HG03039 (cell line): Measurements from ENCODE around the gene RCSD1.
"Not testable (repeated sequence)": the region's sequence is repeated elsewhere in the genome, so short reads cannot be mapped to it uniquely, and the experiment has no call there.

Experiments used
- ATAC-seq: cut with Tn5 transposase; IDR thresholded peaks from one replicate; pipeline ENCODE4 v1.9.1; 2021; ENCODE audit warnings: mild to moderate bottlenecking, moderate library complexity; ENCODE audit not compliant: unreplicated experiment

RCSD1 gene

DNA sequence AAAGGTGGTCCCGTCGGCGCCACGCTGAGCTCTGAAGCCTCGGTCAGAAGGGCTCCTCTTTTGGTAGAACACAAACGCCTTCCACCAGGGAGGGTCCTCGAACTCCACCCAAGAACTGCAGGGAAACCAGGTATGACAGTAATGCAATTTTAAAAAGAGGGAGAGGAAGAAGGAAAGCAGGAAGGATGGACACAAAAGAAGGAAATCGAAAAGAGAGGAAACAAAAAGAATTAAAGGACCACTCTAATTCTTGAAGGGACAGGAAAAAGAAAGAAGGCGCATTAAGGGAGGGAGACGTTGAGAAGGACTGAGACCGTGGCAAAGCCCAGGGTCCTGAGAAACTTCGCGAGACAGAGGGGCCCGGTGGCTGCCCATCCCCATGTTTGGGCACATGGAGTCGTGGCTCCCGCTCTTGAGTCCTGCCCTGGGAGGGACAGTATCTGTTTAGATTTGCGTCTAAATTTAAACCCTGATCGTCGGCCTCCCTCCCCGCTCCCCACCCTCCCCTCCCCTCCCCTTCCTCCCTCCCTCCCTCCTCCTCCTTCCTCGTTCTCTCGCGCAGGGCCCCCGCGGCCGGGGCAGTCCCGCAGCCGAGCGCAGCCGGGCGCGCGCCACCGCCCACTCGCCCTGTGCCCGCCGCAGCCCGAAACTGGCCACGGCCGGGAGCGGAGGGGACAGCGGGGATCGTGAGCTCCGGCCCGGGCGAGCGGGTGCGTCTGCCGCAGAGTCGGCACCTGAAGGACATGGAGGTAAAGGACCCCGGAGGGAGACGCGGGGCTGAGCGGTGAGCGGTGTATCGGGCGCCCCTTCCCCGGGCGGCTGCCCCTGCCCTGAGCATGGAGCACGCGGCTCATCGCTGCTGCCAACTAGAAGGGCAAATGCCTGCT lies at the start of gene RCSD1:
RCSD1 (plus strand) TSS at position 552 of the 887 bp plus-strand sequence; CDS start at position 744, 192 bp downstream.
- no peak for ATAC-seq

GRCh38 chr1:167582064-167582463 lies 48.0 kb upstream of the RCSD1 start:
- no peak for ATAC-seq

DNA sequence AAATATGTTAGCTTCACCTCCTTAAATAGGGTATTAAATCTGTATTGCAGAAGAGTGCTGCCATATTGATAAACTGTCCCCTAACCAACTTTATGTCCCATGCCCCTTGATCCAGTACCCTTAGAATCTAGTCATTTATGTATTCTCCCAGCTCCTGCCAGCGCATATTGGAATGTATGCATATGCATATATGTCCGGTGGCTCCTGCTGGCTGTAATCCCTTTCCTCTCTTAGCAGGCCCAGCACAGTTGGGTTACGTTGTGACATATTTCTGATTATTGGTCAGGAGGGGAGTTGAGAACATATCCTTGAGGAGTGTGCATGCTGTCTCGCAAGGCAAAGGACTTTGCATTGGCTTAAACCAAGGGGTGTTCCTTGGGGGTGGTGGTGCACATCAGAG lies 47.3 kb upstream of the RCSD1 start:
- ATAC-seq: no peak

DNA sequence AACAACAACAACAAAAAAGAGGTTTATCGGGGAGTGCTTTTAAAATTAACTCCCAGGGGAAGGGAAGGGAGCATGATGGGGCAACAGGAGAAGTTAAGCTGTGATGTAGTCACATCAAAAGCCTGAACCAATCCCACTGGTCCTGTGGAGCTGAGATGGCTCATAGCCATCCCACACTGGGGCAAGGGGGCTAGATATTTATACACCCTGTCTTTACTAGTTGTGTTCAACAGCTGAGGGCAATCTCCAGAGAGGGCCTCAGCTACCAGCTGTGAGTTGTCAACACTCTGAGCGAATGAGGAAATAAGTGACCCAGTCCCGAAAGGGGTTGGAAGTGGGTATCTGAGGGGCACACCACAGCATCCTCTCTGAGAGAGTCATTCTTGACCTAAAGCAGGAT lies 45.5 kb upstream of the RCSD1 start:
- ATAC-seq: no peak

DNA sequence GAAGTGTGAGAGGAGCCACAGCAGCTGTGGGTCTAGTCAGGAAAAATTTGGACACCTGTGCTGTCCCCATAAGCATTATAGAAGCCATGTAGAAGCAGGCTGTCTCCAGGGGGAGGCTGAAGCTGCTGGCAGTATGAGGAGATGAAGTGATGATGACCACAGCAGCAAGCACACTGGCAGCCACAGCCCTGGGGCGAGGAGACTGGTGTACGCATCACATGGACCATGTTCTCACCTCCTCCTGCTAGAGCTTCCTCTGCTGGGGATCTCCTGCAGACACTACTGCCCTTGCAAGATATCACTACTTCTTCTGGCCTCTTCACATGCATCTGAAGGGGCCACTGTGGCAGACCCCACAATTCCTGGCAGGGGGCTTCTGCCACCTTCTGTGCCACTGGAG lies 42.7 kb upstream of the RCSD1 start:
- no peak for ATAC-seq

DNA sequence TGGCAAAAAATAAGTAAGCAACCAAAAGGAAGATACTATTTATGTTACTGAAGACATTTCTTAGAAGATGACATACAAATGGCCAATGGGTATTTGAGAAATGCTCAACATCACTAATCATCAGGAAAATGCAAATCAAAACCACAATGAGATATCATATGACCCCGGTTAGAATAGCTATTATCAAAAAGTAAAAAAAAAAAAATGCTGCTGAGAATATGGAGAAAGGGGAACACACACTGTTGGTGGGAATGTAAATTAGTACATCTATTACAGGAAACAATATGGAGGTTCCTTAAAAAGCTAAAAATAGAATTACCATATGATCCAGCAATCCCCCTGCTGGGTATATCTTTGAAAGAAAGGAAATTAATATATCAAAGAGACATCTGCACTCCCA lies 42.2 kb upstream of the RCSD1 start:
- no peak for ATAC-seq

DNA sequence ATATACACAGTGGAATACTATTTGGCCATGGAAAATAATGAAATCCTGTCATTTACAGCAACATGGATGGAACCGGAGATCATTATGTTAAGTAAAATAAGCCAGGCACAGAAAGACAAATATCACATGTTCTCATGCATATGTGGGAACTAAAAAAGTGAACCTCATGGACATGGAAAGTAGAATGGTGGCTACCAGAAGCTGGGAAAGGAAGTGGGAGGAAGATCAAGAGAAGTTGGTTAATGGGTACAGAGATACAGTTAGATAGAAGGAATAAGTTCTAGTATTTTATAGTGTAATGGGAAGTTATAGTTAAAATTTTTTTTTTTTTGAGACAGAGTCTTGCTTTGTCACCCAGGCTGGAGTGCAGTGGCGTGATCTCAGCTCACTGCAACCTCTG lies 41.7 kb upstream of the RCSD1 start:
- no peak for ATAC-seq

GRCh38 chr1:167592475-167592874 lies 37.6 kb upstream of the RCSD1 start:
- no peak for ATAC-seq

DNA sequence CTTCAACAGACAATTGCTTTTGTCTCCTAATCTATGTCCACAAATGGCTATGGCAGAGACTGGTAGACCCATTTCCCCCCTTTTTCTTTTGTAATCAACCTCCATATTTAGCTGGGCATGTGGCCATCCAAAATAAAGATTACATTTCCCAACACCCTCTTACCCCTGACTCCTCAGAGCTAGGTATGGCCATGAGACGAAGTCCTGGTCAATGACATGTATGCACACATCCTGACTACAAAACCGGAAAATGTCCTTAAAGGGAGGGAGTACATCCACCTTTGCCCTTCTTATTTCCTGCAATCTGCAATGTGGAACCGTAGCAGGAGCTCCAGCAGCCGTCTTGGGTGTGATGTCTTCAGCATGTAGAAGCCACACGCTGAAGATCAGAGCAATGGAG lies 36.2 kb upstream of the RCSD1 start:
- no peak for ATAC-seq

- no peak for ATAC-seq
These were observed 35.2 kb upstream of the RCSD1 start for GRCh38 chr1:167594822-167595221.

GRCh38 chr1:167599957-167600581 lies 30.0 kb upstream of the RCSD1 start:
- ATAC-seq: peak; percentile 81

DNA sequence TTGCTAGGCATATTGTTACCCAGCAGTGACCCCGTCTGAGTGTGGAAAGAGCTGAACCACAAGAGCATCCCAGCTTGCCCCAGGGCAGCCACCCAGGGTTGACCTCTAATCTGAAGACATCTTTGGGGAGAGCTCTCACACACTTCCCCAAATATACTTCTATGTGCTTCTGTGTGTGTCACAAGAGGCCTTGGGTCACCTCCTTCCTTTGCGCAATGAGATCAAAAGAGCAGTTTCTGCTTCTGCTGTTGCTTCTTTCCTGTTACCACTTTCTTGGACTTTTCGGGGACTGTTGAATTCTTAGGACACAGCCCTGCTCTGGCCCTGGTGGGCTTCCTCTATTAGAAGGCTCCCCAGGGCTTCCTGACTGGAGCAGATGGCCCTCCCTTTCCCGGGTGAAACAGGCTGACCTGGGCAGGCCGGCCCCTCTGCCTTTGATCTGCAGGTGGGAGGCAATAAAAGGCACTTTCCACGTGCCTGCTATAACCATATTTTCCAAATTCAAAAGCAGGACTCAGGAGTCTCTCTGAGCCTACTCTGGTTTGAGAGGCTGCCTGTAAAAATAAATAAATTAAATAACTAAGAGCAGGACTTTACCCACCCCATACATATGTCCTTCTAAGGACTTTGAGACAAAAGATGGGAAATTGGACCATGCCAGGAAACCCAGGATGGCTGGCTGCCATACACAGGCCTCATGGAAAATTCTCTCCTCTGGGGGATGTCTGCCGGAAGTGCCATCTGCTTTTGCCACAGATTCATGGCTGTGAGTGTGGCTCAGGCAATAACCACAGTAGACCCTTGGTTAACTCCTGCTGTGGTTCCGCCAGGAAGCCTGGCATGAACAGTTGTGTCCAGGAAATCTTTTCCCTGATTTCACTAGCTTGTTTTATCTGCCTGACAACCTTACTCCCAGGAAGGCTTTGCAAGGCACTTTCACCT lies 28.3 kb upstream of the RCSD1 start:
- ATAC-seq: no peak

DNA sequence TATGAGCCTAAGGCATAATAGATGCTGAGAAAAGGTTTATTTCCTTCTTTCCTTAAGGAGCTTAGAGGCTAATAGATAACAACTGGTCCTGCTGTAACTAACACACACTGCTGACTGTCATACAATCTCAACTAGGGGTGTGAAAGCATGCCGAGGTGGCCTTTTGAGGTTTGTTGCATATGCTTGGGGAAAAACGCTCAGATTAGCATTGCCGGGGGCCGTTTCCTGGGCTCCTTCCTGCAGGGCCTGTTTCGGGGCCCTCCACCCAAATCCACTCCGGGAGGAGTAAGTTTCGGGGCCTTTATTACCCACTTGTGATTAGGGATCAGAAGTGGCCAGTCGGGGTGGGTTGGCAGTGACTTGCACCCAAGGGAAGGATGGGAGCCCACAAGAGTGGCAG lies 27.2 kb upstream of the RCSD1 start:
- no peak for ATAC-seq

GRCh38 chr1:167605576-167605975 lies 24.5 kb upstream of the RCSD1 start:
- no peak for ATAC-seq

- ATAC-seq: no peak
These were observed 18.0 kb upstream of the RCSD1 start for GRCh38 chr1:167611983-167612382.

GRCh38 chr1:167612587-167613385 lies 17.2 kb upstream of the RCSD1 start:
- no peak for ATAC-seq

DNA sequence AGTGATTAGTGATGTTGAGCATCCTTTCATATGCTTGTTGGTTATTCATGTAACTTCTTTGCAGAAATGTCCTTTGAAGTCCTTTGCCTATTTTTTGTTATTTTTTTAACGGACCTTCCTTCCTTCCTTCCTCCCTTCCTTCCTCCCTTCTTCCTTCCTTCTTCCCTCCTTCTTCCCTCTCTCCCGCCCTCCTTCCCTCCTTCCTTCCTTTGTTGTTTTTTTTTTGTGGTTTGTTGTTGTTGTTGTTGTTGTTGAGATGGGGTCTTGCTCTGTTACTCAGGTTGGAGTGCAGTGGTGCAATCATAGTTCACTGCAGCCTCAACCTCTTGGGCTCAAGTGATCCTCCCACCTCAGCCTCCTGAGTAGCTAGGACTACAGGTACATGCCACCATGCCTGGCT lies 16.0 kb upstream of the RCSD1 start:
- ATAC-seq: not testable (repeated sequence)

DNA sequence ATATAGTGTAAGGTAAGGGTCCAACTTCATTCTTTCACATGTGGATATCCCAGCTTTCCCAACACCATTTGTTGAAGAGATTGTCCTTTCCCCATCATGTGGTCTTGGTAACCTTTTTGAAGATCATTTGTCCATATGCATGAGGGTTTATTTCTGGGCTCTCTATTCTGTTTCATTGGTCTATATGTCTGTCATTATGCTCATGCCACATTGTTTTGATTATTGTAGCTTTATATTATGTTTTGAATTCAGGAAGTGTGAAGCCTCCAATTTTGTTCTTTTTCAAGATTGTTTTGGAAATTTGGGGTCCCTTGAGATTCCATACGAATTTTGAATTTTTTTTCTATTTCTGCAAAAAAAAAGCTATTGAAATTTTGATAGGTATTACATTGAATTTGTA lies 15.2 kb upstream of the RCSD1 start:
- ATAC-seq: no peak

DNA sequence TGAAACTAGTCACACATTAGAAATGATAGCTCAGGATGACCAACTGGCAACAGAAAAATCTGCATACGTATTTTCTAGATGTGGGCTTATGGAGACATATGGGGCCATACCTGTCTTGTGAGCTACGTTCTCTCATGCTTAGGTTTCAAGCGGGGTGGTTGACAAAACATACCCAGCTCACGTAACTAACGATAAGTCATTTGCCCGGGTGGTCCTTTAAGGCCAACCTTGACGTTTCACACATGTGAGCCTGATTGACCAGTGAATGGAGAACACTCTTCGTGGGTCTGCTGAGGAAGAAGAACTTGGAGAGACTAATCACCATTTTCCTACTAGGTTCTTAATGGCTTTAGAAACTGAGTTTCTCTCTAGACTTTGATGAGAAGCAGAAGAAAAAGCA lies 13.5 kb upstream of the RCSD1 start:
- no peak for ATAC-seq
